GM19467 (cell line): ENCODE data around the gene GPN3.
"Not testable (repeated sequence)": the region's sequence is repeated elsewhere in the genome, so short reads cannot be mapped to it uniquely, and the experiment has no call there.

Source experiments
- ATAC-seq: cut with Tn5 transposase; IDR thresholded peaks from one replicate; pipeline ENCODE4 v1.9.1; 2021; ENCODE audit warnings: mild to moderate bottlenecking, moderate library complexity; ENCODE audit not compliant: unreplicated experiment

Gene GPN3

DNA sequence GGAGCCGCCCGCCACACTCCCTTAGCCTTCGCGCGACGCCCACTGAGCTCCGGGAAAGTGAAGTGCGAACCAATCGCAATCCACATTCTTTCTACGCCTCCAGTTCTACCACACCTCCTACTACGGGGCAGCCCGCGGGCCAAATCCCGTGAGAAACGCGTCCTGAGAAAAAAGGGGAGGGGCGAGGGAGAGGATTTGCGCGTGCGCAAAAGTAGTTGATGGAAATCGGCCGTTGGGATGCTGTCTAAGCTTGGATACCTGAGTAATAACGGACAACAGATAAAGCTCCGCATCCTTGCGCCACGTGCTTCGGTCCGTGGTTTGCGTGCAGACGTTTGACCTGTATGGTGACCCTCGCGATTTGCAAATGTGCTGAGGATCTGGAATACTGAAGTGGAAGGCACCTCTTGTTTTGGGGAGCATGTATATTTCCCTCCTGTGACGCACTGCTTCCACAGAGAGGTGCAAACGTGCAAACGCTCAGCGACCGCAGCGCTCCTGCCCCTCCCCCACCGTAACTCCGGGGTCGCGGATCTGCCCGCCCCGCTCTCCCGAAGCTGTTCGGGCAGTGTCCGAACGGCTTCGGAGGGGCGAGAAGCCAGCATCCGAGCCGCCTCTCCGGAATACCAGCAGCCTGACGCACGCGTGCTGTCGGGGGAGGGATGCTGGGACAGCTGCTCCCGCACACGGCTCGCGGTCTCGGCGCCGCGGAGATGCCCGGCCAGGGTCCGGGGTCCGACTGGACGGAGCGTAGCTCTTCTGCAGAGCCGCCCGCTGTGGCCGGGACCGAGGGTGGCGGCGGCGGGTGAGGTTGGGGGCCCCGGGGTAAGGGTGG lies at the start of gene GPN3, which contains the start of gene FAM216A:
Gene GPN3, minus strand, starts transcription at position 44 of the 835 bp plus-strand sequence. CDS start 54 bp downstream, outside the sequence.
Gene FAM216A, plus strand, starts transcription at position 632 of the 835 bp plus-strand sequence. Its CDS starts 31 bp downstream, at position 663.
- ATAC-seq: peak; percentile 64

- no peak for ATAC-seq
These were observed 48.9 kb upstream of the GPN3 start for GRCh38 chr12:110516995-110517394.

DNA sequence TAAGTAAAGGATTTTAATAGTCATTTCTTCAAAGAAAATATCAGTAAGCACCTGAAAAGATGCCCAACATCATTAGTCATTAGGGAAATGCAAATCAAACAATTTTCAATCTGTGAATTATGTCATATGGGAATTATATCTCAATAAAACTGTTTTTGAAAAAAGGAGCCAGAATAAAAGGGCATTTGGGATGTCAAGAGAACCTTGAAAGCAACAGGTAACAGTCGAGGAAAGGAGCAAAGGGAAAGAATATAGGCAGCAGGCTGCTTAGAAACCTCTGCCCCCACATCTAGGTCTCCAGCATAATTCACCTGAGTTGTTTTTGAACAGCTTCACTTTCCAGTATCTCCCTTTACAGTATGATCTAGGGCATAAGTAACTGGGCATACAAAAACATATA lies 46.3 kb upstream of the GPN3 start:
- ATAC-seq: no peak

DNA sequence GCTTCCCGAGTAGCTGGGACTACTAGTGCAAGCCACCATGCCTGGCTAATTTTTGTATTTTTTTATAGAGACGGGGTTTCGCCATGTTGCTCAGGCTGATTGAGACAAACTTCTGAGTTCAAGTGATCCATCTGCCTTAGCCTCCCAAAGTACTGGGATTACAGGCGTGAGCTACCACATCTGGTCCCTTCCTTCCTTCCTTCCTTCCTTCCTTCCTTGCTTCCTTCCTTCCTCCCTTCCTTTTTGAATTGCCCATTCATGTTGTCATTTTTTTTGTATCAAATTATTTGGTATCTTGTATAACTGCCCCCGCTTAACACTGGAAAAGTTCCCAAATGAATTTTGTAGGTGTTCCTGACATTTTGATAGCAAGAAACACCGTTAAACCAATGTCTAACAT lies 45.8 kb upstream of the GPN3 start:
- ATAC-seq: no peak

DNA sequence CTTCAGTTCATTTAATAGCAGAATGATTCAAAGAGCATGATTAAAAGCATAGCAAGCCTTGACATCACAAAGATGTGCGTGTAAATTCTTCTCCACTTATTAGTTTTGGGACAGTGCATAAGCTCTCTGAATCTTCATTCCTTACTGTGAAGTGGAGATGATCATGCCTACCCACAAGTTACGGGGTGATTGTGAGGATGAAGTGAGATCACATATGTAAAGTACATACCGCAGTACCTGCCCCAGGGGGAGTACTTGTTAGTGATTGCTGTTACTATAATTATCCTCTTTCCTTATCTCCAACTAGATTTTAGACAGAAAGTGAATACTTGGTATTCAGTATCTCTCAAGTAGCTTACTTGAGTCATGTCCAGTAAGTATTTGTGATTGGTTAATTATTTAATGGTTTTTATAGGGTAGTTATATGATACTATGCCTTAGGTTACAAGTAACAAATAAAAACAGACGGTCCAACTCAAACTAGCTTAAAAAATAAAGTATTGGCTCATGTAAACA lies 40.1 kb upstream of the GPN3 start:
- no peak for ATAC-seq

- no peak for ATAC-seq
These were observed 37.3 kb upstream of the GPN3 start for GRCh38 chr12:110505332-110505731.

GRCh38 chr12:110503432-110503831 lies 35.4 kb upstream of the GPN3 start:
- ATAC-seq: no peak

GRCh38 chr12:110501752-110502738 lies 34.0 kb upstream of the GPN3 start, which contains the start of the genes RAD9B and VPS29:
Gene RAD9B, plus strand, starts transcription at chr12:110502331. Its CDS starts 7 bp downstream, at chr12:110502338.
Gene VPS29, minus strand, starts transcription at chr12:110502111. Its CDS starts 60 bp downstream, at chr12:110502051.
- ATAC-seq: peak; percentile 93

DNA sequence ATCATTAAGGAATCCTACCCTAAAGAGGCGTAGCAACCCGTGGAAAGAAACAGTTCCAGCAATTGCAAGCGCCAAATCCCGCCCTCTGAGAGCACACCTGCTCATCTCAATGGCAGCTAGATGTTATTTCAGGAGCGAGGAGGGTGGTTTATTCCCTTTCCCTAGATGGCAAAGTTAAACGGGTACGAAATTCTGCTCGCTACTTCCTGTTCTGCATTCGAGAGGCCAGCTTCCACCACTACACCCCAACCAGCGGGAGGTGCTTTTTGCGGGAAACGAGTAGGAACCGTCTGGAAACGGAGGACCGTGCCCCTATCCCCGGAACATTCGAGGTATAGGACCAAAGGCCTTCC lies 33.3 kb upstream of the GPN3 start:
- peak; percentile 4 for ATAC-seq

GRCh38 chr12:110498984-110499706 lies 31.1 kb upstream of the GPN3 start:
- ATAC-seq: no peak

- ATAC-seq: no peak
These were observed 7.4 kb upstream of the GPN3 start for GRCh38 chr12:110475426-110475825.

DNA sequence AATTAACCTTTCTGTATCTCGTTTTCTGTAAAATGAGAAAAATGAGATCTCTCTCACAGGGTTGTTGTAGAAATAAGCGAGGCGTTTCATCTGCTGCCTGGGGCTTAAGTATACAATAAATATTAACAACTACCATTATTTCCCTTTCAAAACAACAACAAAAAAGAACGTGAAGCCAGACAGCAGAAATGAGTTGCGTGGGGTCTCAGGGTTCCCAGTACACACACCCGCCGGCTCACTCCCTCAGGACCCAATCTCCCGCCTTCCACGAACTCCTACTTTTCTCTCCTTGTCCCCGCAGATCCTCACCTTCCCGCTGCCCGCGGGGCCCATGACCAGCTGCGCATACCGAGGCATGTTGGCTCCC lies 227 bp downstream of the GPN3 start:
- ATAC-seq: no peak

- no peak for ATAC-seq
These were observed 1.3 kb downstream of the GPN3 start for GRCh38 chr12:110466791-110467190.

DNA sequence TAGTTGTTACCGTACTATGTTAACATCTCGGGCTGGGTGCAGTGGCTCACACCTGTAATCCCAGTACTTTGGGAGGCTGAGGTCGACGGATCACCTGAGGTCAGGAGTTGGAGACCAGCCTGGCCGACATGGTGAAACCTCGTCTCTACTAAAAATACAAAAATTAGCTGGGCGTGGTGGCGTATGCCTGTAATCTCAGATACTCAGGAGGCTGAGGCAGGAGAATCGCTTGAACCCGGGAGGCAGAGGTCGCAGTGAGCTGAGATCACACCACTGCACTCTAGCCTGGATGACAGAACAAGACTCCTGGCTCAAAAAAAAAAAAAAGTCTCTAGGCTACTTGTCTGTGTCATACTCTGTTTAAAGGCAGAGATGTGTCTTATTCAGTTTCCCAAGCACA lies 2.3 kb downstream of the GPN3 start:
- ATAC-seq: not testable (repeated sequence)

DNA sequence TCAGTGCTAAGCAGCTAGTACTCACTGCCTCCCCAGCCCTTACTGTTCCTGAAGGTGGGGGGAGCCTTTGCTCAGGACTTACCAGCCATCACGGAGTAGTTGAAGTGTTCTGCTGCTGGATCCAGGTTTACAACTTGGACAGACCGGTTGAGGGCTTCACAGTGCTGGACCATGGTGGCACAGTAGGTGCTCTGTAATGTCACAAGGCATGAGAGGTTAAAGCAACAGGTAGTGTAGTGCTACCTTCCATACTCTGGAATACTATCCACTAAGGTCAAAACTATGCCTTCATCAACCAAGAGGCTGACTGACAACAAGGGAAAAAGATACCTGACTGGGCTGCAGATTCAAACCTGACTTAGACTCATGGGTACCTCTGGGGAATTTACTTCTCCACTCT lies 3.0 kb downstream of the GPN3 start:
- no peak for ATAC-seq

- ATAC-seq: not testable (repeated sequence)
These were observed 6.9 kb downstream of the GPN3 start for GRCh38 chr12:110461189-110461588.

DNA sequence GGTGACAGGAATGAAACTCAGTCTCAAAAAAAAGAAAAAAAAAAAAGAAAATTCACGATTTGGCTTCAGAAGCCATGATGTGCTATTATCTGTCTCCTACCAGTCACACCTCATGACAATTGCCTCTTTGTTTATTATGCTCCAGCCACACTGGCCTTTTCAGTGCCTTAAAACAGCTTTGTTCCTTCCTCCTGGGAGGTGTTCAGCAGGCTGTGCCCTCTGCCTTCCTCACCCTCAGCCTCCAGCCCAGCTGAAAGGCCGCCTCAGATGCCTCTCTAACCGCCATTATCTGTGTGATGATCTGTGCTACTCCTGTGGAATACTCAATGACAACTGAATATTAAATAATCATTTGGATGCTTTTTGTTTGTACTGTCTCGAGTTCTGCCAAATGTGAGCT lies 9.3 kb downstream of the GPN3 start:
- no peak for ATAC-seq

- no peak for ATAC-seq
These were observed 14.3 kb downstream of the GPN3 start for GRCh38 chr12:110453569-110454296.

- ATAC-seq: no peak
These were observed 16.8 kb downstream of the GPN3 start for GRCh38 chr12:110451263-110451662.
